ENCODE results near the gene SH2D5. TPM values are rescaled to one million over a fixed set of nuclear protein-coding genes. Genes with fewer than 3 reads are reported as not detected.
A peak's percentile ranks its signal among the peaks of the same experiment; 100 is the strongest.

The SH2D5 gene
- 0.20 and 0.44 TPM in 2 replicates for total RNA-seq

DNA sequence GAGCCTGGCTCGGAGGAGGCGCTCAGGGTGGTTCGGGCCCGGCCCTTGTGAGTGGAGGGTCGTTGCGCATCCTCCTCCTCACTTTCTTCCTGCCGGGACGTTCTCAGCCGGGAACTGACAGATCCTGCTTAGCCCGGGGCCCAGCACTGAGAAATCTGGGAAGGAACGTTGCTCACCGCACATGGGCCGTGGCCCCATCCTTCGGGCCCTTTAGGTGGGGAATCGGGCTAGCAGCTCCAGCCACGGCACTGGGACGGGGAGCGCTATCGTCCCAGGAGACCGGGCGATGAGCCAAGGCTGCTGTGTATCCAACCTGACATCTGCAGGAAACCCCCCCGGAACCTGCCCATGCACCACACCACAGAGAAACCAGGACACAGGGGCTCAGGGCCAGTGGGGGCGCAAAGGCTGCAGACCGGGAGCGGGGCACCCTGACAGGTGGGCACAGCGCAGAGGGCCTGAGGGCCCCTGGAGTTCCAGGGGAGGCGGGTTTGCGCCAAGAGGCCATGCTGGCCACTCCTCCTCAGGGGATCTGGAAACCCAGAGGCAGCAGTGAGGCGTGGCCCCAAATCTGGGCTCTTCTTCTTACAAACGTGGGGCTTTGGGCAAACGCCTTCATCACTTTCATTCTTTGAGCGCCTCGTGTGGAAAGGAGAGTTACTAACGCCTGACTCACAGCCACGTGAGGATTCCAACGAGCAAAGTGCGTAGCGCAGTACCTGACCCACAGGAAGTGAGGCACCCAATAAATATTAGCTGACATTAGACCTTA, at the start of gene SH2D5:
TSS of gene SH2D5 (minus strand) at position 116 of the 772 bp plus-strand sequence. CDS start 4,659 bp downstream, outside the sequence.
- peak; percentile 87 to 94 for DNase-seq (ENCODE audit: low read depth in 2 of 2)

DNA sequence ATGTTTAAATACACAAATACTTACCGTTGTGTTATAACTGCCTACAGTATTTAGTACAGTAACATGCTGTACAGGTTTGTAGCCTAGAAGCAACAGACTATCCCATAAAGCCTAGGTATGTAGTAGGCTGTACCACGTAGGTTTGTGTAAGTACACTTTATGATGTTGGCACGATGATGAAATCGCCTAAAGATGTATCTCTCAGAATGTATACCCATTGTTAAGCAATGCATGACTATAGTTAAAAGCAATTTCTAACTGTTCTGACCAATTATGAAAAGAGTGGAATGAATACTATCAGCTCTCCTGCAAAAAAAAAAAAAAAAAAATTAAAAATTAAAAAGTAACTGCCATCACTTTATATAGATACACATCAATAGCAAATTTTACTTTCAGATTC, 43.2 kb upstream of the SH2D5 start:
- no peak for DNase-seq (ENCODE audit: low read depth in 2 of 2)

DNA sequence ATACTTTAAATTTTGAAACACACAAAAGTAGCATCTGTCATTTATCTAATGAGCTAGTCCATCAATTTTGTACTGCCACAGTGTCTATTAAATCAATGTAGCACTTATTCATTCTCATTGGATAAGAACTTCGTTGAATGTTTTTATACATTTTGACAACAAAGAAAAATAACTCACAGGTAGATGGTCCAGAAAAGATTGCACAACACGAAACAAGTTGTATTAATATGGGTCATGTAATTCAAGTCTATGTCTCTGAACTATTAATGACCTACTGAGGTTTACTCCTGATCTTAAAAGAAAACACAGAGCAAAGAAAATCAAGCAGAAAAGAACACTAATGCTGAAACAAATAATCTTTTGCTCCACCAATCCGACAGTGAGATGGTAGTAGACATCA, 39.3 kb upstream of the SH2D5 start:
- no peak for DNase-seq (ENCODE audit: low read depth in 2 of 2)

DNA sequence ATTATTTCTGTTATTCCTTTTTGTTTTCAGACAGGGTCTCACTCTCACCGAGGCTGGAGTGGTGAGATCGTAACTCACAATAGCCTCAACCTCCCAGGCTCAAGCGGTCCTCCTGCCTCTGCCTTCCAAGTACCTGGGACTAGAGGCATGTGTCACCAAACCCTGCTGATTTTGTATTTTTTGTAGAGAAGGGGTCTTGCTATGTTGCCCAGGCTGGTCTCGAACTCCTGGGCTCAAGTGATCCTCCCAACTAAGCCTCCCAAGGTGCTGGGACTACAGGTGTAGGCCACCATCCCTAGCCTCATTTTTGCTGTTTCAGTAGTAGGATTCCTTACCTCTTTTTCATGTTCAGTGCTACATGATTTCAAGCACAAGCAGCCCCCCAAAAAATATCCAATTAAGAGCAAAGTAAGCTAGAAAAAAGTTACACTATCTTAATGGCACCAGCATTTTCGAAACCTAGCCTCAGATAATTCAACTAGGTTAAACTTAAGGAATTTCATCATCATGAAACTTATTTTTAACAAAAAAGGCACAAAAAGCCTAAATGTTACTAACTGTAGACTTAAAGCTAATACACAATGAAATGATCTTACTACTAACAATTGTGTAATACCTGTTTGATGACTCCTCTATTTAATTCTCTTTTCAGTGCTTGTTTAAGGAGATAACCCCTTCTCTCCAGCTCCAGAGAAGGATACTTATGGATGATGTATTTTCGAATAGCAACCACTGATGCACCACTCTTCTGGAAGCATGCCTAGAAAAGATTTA, 38.0 kb upstream of the SH2D5 start:
- no peak for DNase-seq (ENCODE audit: low read depth in 2 of 2)

DNA sequence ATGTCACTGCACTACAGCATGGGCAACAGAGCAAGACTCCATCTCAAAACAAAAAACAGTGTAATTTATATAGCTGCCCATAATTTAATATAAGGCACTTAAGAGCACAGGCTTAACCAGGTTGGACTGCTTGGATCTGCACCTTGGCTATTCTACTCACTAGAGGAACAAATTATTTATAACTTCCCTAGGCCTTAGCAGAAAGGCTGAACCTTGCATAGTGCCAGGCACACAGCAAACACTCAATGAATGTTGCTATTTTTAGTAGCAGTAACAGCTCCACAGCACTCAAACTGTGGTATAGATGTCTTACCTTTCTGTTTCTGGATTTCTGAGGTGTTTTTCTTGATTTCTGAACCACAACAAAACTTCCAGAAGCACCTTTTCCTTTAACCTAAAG, 34.8 kb upstream of the SH2D5 start:
- no peak for DNase-seq (ENCODE audit: low read depth in 2 of 2)

DNA sequence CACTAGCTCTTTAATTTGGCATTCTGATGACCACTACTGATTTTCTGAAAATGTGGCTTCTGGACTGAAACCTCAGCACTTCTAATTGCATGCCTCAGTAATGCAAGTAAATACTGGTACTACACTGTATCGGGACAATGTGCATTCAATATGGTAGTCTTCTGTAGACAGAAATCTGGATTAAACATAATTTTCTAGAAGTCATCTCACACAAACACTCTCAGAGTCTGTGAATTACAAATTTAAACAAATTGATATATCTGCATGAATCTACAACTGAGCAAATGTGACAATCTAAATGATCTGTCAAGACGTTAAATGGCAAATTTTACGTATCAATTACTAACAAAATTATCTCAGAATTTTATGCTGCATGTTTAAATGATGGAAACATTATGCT, 30.9 kb upstream of the SH2D5 start:
- DNase-seq (ENCODE audit: low read depth in 2 of 2) = no peak

DNA sequence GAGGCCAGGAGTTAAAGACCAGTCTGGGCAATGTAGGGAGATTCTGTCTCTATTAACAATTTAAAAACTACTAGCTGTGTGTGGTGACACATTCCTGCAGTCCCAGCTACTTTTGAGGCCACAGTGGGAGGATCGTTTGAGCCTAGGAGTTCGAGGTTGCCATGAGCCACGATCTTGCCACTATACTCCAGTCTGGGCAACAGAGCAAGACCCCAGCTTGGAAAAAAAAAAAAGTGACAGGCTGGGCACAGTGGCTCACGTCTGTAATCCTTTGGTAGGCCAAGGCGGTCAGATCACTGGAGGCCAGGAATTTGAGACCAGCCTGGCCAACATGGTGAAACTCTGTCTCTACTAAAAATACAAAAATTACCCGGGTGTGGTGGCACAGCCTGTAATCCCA, 27.8 kb upstream of the SH2D5 start:
- DNase-seq (ENCODE audit: low read depth in 2 of 2) = no peak

DNA sequence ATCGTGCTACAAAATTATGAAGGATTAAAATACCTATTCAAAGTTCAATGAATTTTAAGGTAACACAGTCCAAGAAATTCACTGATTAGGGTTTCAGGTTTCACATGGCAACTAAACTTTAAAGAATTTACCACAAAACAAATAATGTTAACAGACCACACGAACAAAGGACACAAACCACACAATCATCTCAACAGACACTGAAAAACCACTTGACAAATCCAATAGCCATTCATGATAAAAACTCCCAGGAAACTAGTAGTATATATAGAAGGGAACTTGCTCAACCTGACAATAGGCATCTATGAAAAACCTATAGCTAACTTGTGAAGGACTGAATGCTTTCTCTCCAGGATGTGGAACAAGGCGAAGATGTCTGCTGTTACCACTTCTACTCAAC, 21.1 kb upstream of the SH2D5 start:
- DNase-seq (ENCODE audit: low read depth in 2 of 2) = no peak

DNA sequence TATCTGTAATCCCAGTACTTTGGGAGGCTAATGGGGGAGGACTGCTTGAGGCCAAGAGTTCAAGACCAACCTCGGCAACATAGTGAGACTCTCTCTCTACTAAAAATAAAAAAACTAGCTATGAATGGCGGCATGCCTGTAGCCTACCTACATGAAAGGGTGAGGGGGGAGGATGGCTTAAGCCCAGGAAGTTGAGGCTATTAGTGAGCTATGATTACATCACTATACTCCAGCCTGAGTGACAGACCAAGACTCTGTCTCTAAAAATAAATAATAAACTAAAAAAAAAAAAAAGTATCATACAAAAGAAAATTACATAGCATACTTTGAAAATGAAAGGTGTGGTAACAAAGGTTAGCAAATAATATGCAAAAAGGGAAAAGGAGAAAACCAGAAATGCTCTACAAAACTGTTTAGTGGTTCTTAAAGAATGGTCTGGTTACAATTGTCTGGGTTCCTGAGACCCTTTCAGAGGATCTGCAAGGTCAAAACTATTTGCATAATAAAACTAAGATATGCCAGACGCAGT, 19.0 kb upstream of the SH2D5 start:
- DNase-seq (ENCODE audit: low read depth in 2 of 2) = no peak

DNA sequence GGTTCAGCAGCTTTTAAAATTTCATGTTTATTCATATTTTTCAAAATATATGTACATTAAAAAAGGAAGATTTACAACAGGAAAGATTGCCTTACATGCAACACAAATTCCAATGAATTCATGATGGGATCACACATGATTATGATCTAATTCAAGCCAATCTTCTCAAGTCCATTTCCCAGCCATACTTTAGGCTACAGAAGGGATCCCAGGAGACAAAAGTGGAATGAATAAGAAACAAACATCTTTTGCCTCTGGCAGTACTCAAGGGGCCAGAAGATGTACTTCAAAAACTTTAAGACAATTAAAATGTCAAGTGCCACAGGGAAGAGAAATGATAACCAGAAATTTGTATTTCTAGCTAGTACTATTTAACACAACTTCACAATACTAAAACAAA, 10.2 kb upstream of the SH2D5 start:
- no peak for DNase-seq (ENCODE audit: low read depth in 2 of 2)

DNA sequence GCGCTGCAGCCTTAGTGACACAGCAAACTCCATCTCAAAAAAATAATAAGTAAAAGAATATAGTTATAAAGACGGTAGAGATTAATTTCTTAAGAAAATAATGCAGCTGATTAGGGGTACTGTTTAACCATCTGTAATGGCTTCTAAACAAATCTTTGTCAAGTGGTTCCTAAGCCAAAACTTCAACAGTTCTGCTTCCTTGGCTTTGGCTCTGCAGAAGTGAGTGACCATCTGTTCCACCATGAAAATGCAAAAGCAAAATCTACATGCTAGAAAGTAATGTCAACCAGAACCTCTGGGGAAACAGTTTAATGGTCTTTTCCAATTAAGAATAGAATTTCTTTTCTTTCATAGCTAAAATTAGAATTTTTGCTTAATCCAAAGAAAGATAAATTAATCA, 8.3 kb upstream of the SH2D5 start:
- no peak for DNase-seq (ENCODE audit: low read depth in 2 of 2)

DNA sequence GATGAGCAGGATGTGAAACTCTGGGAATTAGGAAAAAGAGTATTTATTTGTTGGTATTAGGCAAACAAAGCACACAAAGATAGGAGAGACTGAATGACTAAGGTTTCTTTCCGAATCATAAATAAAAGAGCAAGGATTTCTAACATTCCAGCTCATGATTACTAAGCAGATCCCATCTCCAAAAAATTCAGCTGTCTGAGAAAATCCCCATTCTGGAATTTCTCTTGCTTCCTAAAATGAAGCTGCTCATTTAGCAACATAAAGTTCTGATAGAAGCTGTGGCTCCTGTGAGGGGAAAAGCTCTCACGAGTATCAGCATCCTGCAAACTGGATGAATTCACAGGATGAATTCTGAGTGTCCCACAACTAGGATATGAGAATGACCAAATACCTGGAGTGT, 6.7 kb upstream of the SH2D5 start:
- DNase-seq (ENCODE audit: low read depth in 2 of 2) = no peak

DNA sequence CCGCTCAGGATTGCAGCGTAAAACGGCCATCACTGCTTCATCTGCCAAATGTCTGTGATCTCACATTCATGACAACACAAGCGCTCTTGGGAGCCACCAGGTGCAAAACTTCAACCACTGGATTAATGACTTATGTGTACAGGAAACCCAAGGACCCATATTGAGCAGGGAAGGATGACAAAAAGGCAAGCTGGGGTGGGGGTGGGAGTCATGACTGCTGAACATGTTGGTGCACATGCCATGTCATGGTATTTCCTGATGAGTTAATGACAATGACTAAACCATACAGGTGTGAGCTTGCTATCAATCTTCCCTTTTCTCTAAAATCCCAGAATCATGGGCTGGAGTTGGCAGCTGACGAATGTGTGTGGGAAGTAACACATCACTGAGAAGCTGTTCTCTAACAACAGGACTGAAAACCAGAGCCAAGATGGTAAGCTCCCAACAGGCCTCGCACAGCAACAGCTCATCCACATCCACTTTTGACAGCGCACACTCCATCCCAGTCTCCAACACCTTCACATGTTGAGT, 3.1 kb upstream of the SH2D5 start:
- DNase-seq (ENCODE audit: low read depth in 2 of 2) = no peak

DNA sequence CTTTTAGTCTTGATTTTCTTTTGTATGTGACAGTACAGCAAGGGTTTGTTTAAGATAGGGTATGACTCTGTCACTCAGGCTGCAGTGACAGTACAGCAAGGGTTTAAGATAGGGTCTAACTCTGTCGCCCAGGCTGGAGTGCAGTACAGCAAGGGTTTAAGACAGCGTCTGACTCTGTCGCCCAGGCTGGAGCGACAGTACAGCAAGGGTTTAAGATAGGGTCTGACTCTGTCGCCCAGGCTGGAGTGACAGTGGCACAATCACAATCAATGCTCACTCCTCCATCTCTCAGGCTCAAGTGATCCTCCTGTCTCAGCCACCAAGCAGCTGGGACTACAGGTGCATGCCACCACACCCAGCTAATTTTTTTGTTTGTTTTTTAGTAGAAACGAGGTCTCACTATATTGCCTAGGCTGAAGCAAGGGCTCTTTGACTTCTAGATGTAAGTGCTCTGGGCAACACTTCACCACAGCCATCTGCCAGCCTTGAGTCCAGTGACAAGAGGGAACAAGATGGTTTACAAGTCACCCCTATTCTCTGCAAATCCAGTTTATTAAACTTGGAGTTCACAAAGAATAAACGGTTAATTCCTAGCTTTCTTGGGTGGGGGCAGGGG, 965 bp upstream of the SH2D5 start:
- DNase-seq (ENCODE audit: low read depth in 2 of 2) = no peak

DNA sequence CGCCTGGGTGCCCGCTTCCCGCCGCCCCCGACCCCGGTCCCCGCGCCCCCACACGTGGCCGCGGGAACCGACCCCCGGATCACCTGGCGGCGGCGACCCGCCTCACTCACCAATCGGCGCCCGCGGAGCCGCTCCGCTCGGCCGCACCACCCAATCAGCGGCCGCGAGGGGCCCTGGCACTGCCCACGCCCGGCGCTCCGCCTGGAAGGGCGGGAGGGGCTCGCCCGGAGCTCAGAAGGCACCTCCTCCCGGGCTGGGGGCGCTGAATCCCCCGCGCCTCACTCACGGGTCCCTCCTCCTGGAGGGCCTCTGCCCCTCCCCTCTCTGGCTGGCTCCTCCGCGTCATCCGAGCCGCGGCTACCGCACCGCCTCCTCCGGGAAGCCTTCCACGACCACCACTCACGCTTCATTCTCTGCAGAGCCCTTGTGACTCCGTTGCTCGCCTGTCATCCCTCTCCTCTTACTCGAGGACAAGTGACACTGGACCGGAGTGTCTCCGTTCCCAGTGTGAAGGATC, 374 bp downstream of the SH2D5 start:
- DNase-seq (ENCODE audit: low read depth in 2 of 2) = peak; percentile 51 to 64

DNA sequence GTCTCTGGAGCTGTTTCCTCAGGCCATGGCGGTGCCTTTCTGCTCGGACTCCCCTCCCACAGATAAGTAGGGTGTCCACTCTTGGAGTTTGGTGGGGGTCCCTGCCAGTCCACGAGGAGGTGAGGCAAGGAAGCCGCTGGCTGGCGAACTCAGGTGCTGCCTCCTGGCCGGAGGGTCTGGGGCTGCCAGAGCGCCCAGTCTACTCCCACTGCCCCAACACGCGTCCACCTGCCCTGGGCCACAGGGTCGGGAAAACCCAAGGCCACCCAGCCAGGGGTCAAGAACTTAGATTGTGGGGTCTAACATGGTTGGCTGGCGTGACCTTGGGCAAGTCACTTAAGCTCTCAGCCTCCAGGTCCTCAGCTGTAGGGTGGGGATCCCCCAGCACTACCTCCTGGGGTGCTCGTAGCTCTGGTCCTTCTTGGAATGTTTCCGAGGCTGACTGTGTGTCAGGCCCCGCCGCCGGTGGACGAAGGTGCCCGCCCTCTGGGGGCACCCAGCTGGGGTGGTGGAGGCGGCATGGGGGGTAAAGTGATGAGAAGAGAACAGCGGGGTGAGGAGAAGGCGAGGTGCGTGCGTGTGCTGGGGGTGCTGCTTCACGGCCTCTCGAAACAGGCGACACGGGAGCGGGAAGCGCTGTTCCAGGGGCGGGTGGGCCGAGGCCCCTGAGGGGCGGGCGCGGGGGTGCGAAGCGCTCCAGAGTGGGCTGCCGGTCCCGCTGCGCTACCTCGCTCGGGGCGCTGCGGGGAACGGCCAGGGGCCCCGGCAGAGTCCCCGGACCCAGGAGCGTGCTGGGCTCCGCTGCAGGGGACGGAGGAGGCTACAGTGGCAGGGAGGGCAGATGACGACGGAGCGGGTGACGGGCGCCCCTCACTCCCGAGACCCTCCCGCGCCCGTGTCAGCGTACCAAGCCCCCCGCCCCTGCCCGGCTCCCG, 1.2 kb downstream of the SH2D5 start:
- no peak for DNase-seq (ENCODE audit: low read depth in 2 of 2)

DNA sequence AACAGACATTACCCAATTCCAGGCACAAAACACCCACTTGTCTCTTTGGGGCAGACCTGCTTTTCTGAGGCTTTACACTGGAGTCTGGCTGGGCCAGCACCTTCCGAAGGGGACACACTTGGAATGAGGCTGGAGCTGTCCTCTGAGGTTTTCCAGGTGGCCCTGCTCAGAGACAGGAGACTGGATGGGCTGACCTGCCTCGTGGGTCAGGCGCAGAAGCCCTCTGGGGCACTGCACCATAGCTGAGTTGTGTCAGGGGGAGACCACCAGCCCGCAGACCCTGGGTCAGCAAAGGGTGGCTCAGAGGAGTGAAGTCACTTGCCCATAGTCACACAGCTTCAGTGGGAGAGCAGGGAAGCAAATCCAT, 1.8 kb downstream of the SH2D5 start:
- no peak for DNase-seq (ENCODE audit: low read depth in 2 of 2)

DNA sequence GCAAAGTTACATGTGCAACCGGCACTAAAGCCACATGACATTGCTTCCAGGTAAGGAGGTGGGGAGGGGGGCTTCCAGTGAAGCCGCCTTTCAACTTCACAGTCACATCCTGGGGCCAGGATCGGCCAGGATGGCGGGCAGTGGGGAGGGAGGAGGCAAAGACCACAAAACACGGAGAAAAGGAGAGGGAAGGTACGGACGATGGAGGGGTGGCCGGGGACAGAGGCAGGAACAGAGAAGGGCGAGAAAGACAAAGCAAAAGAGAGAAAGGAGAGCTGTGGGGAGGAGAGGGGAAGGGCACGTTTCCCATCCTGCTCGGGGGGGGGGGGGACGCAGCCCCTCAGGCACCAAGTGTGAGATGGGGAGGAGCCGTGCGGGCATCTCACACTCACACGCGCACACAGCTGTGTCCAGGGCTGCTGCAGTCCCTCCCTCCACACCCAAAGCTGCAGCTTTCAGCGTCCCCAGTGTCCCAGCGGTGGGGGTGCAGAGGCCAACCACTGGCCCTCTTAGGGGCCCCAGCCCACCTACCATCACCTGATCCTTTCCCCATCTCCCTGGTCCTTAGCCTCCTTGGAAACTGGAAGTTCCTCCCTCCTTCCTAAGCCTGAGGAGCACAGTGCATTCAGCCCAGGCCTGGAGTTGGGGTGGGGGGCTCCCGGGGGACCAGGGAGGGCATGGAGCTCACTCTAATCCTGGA, 2.4 kb downstream of the SH2D5 start:
- DNase-seq (ENCODE audit: low read depth in 2 of 2) = no peak

DNA sequence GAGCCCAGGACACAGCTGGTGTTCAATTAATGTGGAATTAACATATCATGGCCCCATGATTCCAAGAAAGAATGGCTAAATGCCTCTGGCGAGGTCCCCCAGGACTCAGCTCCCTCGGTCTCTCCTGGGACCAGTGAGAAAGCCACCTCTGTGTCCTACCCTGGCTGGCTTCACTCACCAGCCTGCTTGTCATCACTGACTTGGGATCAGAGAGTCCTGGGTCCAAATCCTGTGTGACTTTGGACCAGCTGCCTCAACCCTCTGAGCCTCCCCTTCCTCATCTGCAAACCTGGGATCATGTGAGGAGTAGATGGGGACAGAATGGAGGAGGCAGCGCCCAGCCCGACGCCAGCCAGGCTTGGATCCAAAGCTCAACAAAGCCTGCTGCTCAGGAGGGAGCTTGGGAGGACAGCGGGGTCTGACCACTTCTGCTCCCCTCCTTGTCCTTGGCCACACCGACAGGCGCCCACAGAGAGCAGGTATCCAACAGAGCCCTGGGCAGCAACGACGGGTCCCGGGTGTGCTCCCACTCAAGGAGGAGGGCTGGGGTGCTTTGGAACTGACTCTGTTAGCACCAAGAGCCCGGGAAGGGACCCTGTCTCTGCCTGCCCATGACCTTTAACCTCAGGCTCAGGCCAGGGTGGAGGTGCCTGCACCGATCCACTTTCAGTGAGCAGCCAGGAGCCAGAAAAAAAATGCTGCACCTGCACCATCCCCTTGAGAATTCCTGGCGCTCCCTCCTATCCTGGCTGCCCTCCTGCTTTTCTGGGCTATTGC, 3.2 kb downstream of the SH2D5 start:
- no peak for DNase-seq (ENCODE audit: low read depth in 2 of 2)
